Ishikawa (cell line): ENCODE data around the gene MYLK4.

Source experiments
- CEBPB ChIP-seq: IDR thresholded peaks from 2 replicates; pipeline ENCODE4 v1.6.1; 2012
- RAD21 ChIP-seq: IDR thresholded peaks from 2 replicates; pipeline ENCODE4 v1.6.1; 2012; ENCODE audit warnings: low read depth
- YY1 ChIP-seq: IDR thresholded peaks from 2 replicates; pipeline ENCODE4 v1.6.1; 2012; ENCODE audit warnings: low read depth
- TF ChIP-seq, protein P1 (sequence below): IDR thresholded peaks from 2 replicates; pipeline ENCODE4 v1.6.1; 2012; ENCODE audit warnings: low read depth, mild to moderate bottlenecking
- TF ChIP-seq, protein P2 (sequence below): IDR thresholded peaks from 2 replicates; pipeline ENCODE4 v1.6.1; 2012

DNA sequence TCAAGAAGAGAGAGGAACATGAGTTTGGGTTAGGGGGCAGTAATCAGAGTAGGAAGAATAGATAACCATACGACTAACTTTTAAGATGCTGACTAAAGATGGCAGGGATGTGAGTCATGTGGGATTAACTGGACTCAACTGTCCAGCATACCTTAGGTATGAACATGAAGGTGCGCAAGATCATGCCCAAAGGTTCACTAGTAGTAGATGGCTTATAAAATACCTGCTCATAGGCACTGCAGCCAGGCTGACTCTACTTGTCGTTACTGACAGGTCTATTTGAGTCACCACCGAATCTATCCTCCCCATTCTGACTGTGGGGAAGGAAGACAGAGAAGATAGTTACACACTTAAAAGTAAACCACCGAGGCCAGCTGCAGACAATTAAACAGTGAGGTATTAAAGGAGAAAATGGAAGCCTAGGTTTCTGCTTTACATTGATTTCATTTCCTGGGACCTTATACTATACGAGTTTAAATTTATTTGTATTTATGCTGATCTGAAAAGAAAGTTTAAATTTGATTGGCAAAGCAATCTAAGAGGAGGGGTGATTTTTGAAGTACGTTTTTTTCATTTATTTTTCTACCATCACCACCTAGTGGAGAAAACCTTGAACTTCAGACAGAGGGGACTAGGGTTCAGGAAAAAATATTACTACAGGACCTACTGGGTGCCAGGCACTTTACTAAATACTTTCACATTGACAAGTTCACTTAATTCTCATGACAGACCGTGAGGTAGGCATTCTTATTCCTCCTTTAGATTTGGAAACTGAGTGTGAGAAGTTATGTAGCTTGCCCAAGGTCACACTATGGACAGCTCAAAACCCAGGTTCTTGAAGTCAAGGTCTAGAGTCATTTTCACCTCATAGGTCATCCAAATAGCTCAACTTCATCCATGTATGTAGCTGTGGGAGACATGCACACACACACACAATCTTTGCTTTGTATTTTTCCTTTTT lies 10.4 kb upstream of the MYLK4 start:
- no peak for TF ChIP-seq CEBPB
- TF ChIP-seq, protein P1, sequence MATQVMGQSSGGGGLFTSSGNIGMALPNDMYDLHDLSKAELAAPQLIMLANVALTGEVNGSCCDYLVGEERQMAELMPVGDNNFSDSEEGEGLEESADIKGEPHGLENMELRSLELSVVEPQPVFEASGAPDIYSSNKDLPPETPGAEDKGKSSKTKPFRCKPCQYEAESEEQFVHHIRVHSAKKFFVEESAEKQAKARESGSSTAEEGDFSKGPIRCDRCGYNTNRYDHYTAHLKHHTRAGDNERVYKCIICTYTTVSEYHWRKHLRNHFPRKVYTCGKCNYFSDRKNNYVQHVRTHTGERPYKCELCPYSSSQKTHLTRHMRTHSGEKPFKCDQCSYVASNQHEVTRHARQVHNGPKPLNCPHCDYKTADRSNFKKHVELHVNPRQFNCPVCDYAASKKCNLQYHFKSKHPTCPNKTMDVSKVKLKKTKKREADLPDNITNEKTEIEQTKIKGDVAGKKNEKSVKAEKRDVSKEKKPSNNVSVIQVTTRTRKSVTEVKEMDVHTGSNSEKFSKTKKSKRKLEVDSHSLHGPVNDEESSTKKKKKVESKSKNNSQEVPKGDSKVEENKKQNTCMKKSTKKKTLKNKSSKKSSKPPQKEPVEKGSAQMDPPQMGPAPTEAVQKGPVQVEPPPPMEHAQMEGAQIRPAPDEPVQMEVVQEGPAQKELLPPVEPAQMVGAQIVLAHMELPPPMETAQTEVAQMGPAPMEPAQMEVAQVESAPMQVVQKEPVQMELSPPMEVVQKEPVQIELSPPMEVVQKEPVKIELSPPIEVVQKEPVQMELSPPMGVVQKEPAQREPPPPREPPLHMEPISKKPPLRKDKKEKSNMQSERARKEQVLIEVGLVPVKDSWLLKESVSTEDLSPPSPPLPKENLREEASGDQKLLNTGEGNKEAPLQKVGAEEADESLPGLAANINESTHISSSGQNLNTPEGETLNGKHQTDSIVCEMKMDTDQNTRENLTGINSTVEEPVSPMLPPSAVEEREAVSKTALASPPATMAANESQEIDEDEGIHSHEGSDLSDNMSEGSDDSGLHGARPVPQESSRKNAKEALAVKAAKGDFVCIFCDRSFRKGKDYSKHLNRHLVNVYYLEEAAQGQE = no peak
- no peak for TF ChIP-seq YY1
- no peak for TF ChIP-seq RAD21
- TF ChIP-seq, protein P2, sequence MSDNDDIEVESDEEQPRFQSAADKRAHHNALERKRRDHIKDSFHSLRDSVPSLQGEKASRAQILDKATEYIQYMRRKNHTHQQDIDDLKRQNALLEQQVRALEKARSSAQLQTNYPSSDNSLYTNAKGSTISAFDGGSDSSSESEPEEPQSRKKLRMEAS = no peak
